Fibroblast of skin of left biceps (primary cell): ENCODE data around the gene UBE2M.
A peak's percentile ranks its signal among the peaks of the same experiment; 100 is the strongest.
"Not testable (repeated sequence)": the region's sequence is repeated elsewhere in the genome, so short reads cannot be mapped to it uniquely, and the experiment has no call there.

ENCODE experiments used
- DNase-seq, 2 experiments: peaks; one replicate each; pipeline ENCODE4 v3.0.0-alpha.2; 2013; ENCODE audit warnings: low read depth in 2 of 2

The UBE2M gene

GRCh38 chr19:58539169-58539559 is 19.2 kb downstream of the UBE2M start:
- DNase-seq = not testable (repeated sequence)

GRCh38 chr19:58538257-58539168 is 19.9 kb downstream of the UBE2M start:
- no peak for DNase-seq

DNA sequence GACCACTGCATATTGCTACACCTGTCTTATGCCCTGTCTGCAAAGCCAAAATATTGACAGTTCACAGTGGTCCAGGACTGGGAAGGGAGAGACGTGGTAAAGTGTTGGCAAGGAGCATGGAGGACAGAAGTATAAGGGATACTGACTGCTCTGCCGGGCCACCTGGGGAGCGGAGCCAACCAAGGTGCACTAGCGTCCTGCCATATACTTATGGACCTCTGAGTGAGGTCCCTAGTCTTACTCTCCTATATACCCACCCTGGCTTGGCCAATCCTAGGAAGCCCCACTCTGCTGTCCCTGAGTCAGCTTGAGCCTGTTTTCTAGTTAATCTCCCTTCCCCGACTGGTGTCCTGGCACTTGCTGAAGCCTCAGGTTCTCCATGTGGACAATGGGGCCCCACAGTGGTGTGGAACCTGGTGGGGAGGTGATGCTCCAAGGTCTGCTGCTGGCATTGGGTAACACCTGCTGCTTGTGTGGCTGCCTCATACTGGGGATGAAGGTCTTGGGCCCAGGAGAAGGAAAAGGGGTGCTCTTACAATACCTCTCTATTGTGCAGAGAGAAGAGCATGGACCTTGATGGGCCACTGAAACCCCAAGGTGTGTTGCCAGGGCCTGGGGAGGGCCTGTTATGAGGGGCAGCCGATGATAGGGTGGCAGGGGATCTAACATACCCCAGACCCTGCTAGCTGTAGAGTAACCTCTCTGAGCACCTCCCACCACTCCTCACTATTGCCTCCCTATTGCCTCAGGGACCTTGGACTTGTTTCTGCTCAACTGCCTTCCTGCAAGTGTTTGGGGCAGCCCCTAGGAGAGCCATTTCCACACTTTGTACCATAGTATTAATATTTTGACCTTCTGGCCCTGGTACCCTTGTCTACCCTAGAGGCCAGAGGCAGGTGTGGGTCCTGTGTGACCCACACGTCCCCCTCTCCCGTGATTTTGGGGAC is 21.3 kb downstream of the UBE2M start:
- DNase-seq = no peak

DNA sequence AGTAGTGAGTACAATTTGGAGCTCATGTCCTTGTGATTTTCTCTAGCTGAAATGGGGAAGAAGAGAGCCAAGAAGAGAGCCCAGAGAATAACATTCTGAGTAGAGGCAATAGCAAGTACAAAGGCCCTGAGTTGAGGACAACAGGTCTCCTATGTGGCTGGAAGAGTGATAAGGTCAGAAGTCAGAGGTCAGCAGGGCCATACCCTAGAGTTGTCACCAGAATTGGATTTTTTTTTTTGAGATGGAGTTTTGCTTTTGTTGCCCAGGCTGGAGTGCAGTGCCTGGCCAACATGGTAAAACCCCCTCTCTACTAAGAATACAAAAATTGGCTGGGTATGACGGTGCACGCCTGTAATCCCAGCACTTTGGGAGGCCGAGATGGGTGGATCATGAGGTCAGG is 22.6 kb downstream of the UBE2M start:
- DNase-seq = no peak

- no peak for DNase-seq
Observed at GRCh38 chr19:58531034-58531840, 27.2 kb downstream of the UBE2M start.

DNA sequence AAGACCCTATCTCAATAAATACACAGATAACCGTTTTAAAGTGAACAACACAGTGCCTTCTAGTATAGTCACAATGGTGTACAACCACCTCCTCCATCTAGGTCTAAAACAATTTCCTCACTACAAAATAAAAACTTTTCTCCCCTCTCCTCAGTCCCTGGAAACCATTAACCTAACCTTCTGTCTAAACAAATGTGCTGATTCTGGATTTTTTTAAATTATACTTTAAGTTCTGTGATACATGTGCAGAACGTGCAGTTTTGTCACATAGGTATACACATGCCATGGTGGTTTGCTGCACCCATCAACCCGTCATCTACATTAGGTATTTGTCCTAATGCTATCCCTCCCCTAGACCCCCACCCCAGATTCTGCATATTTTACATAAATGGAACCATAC is 29.0 kb downstream of the UBE2M start:
- no peak for DNase-seq

DNA sequence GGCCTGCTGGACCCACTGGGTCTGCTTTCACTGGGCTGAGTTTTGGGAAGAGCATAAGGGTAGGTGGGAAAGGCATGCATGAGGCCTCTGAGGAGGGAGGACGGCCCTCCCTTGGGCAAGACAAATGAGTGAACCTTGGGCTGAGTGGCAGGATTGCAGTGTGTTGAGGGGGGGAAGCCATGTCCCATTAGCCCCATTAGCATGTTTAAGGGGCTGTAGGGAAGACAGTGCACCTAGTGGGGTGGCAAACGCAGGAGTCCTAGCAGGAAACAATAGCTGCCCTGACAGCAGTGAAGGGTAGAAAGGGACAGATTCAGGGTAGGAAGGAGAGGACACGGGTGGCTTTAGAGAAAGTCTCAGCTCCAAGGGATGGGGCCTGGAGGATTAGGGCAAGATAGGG is 35.7 kb downstream of the UBE2M start:
- DNase-seq = no peak

- no peak for DNase-seq
Observed at GRCh38 chr19:58521651-58522050, 36.8 kb downstream of the UBE2M start.

DNA sequence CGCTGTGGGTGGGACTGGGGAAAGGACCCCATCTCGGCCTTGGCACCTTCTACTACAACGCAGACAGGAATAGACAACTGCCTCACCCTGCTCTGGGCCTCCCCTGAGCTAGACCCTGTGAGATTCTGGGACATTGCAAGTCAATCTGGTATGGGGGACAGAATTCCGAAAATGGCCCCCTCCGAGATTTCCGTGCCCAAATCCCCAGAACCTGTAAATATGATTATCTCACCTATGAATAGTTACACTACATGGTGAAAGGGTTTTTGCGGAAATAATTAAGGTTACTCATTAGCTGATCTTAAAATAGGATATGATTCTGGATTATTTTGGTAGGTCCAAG is 38.2 kb downstream of the UBE2M start:
- DNase-seq = no peak

GRCh38 chr19:58519355-58520256 is 38.8 kb downstream of the UBE2M start, which contains the start of gene ZBTB45:
Gene ZBTB45 (minus strand): TSS chr19:58519810. CDS start chr19:58517673, 2,137 bp downstream.
- peak; percentile 90 to 91 for DNase-seq

DNA sequence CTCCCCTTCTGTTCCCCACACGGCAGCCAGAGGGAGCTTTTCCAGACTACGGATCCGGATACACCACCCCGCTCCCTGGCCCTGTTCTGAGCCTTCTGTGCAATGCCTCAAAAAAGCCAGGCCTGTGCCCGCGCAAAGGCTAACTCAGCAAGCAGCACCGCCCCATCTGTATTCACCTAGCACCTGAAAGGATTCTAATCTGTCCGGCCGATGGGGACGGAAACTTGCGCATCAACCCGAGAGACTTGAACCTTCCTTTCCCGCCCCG is 39.4 kb downstream of the UBE2M start:
- peak; percentile 30 to 35 for DNase-seq

- DNase-seq = no peak
Observed at GRCh38 chr19:58518256-58519086, 39.9 kb downstream of the UBE2M start.

- no peak for DNase-seq
Observed at GRCh38 chr19:58516964-58517833, 41.2 kb downstream of the UBE2M start.

DNA sequence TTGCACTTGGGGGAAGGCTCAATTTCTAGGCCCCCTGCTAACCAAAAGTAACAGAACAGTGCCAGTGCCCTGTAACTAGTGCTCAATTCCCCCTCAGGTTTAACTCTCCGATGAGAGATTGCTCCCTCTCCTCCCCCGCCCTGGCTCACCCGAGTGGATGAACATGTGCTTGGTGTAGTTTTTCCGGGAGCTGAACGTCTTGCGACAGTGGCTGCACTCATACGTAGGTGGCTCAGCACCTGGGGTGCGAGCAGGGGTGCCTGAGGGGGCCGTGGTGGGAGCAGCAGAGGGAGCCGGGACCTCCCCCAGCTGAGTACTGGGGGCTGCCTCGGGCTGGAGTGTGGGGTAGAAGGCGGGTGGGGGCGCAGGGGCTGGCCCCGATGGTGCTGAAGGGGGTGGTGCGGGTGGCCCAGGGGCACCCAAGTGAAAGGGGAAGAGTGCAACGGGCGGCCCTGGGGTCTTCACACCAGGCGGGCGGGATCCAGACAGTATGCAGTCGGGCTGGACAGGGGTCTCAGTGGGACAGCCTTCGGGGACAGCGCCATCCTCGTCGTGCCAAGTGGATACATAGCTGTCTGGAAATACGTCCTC is 42.1 kb downstream of the UBE2M start:
- DNase-seq = no peak

DNA sequence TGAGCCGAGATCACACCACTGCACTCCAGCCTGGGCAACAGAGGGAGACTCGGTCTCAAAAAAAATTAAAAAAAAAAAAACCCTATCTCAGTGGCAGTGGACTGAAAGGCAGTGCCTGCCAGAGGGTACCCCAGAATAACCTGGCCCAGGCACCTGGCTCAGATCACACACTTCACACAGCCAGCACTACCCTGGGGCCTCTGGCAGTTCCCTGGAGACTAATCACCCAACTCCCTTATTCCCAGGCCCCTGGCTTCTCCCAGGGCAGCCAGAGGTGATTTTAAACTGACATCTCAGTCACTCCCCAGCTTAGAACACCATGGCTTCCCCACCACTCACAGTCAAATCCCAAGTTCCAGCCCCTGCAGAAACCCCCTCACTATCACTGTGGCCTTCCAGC is 43.2 kb downstream of the UBE2M start:
- DNase-seq = no peak

DNA sequence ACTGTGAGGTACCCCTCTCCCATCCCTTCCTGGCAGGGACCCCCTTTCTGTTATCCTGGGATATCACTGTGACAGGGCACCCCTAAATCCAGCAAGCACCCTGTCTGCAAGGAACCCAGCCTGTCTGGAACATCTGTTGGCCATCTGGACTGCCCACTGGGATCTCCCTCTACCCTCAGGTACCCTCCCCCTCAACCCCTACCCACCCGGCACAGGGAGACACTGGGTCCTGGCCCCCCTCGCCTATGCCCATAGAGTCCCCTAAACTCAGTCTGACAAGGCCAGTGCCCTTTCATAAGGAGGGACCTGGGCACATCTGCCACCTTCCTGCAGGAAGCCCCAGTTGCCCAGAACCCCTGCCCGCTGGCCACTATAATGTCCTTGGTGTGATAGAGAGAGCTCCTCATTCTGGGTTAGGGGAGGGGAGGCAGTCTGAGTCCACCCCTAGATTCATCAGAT is 43.8 kb downstream of the UBE2M start:
- no peak for DNase-seq

DNA sequence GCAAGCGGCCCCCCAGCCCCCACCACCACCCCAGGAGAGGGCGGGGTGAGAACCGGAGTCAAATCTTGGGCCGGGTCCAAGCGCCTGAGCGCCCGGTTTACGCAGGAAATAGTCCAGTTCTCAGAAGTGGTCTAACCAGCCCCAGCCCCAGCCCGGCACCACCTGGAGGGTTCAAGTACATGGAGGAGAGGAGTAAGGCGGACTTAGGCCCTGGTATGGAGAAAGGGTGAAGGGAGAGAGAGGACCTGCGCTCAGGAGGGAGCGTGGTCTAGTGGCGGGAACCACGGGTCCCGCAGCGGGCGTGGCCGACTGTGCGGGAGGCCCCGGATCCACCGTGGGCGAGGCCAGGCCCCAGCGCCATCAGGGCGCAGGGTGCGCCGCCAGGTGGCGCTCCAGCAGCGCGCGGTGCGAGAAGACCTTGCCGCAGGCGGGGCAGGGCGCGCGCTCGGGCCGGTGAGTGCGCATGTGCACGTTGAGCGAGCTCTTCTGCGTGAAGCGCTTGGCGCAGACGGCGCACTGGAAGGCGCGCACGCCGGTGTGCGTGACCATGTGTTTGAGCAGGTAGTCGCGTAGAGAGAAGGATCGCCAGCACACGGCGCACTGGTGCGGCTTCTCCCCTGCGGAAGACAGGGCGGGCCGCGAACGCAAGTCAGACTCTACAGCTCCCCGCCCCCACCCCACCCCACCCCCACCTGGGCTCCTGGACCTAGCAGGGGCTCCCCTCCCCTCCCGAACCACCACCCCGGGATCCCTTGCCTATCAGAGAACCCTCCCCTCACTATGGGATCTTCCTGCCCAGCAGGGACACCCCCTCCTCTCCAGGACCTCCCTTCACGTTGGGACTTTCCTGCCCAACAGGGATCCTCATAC is 44.5 kb downstream of the UBE2M start:
- peak; percentile 62 to 69 for DNase-seq
